Hepatocyte (in vitro differentiated cells): ENCODE data around the gene MEGF11.

ENCODE experiments used
- EZH2 ChIP-seq: fragments of 200-600 bp; sonication (generic); IDR thresholded peaks from 2 replicates; pipeline ENCODE4 v1.6.1; 2016; ENCODE audit warnings: antibody characterized with exemption, mild to moderate bottlenecking, borderline replicate concordance
- EZH2phosphoT487 ChIP-seq: fragments of 200-600 bp; sonication (generic); IDR thresholded peaks from one replicate; pipeline ENCODE4 v1.6.1; 2018; ENCODE audit warnings: antibody characterized with exemption, mild to moderate bottlenecking, low read depth, moderate library complexity; ENCODE audit not compliant: unreplicated experiment, severe bottlenecking
- TF ChIP-seq, protein P1 (sequence below): fragments of 200-600 bp; sonication (generic); IDR thresholded peaks from 2 replicates; pipeline ENCODE4 v1.5.1; 2016; ENCODE audit warnings: antibody characterized with exemption, mild to moderate bottlenecking; ENCODE audit not compliant: poor library complexity

DNA sequence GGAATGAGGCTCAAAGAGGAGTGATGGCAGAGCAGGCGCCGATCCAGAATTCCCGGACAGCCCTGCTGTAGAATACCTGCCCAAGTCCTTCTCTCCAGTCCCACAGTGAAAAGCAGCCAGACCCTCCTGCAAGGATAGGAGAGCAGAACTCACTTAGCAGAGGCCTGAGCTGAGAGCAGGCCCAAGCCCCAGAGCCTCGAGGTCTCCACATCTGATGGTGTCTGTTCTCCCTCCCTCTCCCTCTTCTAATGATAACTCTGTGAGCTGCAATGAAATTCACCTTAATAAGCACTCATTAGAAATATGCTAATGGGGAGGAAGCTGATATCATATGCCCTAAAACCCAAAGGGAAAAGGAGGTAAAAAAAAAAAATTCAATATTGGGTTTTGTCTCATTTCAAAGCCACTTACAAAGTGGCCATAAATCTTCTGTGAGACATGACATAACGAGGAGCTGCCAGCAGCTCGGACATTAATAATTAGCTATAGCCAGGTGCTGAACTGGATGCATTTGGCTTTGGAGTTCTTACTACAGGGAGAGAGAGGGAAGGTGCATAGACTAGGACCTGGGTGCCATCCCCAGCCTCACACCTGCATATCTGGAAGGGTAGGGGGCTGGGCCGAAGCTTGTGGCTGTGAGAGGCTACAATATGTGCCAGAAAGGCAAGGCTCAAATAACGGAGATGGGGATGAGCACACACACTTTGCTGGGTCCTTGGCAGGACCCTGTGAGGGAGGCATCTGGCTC, 108.4 kb downstream of the MEGF11 start:
- TF ChIP-seq, protein P1, sequence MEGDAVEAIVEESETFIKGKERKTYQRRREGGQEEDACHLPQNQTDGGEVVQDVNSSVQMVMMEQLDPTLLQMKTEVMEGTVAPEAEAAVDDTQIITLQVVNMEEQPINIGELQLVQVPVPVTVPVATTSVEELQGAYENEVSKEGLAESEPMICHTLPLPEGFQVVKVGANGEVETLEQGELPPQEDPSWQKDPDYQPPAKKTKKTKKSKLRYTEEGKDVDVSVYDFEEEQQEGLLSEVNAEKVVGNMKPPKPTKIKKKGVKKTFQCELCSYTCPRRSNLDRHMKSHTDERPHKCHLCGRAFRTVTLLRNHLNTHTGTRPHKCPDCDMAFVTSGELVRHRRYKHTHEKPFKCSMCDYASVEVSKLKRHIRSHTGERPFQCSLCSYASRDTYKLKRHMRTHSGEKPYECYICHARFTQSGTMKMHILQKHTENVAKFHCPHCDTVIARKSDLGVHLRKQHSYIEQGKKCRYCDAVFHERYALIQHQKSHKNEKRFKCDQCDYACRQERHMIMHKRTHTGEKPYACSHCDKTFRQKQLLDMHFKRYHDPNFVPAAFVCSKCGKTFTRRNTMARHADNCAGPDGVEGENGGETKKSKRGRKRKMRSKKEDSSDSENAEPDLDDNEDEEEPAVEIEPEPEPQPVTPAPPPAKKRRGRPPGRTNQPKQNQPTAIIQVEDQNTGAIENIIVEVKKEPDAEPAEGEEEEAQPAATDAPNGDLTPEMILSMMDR = no peak
- no peak for TF ChIP-seq EZH2
- no peak for TF ChIP-seq EZH2phosphoT487
